Fibroblast of gingiva (primary cell): ENCODE results near the gene SMPD2.

Experiments used
- DNase-seq: peaks from one replicate; pipeline ENCODE4 v3.0.0-alpha.2; 2011; ENCODE audit warnings: low read depth

SMPD2 gene

GRCh38 chr6:109485266-109485935 is 44.9 kb downstream of the SMPD2 start:
- no peak for DNase-seq

DNA sequence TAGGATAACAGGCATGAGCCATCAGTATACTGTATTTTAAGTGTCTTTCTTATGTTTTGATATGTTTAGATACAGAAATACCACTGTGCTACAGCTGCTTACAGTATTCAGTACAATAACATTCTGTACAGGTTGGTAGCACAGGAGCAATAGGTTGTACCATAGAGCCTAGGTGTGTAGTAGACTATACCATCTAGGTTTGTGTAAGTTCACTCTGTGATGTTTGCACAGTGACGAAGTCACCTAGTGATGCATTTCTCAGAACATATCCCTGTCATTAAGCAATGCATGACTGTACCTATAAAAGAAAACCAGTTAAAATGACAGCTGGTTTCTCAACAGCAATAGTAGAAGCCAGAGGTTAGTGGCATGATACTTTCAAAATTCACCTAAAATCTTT is 45.5 kb downstream of the SMPD2 start:
- no peak for DNase-seq

DNA sequence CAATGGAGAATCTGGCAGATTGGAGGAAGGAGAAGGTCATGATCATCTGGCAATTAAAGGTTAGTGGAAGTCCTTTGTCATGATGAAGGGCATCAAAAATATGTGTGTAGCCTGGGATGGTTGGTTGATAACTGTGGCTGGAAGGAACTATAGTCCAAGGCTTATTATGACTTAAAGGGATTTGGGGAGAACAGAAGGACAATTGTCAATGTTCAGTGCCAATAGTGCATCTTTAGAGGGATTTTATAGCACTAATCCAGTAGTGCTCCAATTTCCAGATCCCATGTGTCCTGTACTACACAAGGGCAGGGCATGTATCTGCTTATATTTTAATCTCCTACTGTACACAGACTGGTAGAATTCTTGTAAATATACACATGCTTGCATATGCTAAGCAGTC is 47.5 kb downstream of the SMPD2 start:
- no peak for DNase-seq

DNA sequence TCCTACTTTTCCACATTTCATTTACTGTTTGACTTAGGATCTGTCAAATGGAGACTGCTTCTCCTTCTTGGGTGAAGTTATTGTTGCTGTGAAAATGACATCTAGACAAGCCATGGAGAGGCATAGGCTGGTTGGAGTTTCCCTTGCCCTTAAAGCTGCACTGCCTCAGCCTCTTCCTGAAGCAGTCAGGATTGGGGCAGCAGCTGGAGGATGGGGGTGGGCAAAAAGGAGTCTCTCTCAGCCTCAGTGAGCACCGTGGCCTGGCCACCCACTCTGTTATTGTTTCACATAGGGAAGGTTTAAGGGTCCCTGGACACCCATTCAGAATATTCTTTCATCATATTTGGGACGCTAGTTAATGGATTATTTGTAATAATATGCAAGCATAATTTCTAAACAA is 50.2 kb downstream of the SMPD2 start:
- DNase-seq: no peak

GRCh38 chr6:109491207-109491938 is 50.8 kb downstream of the SMPD2 start:
- DNase-seq: no peak
